ENCODE measurements around the gene IP6K2. TPM values are rescaled to one million over a fixed set of nuclear protein-coding genes. Genes with fewer than 3 reads are reported as not detected.

IP6K2 gene
- total and polyA plus RNA-seq, 2 donors from 2014 or later, result 69.4 to 112 TPM

GRCh38 chr3:48685603-48686511 lies 31.2 kb downstream of the IP6K2 start, which contains the start of gene NCKIPSD:
NCKIPSD (minus strand) TSS chr3:48685915; CDS start chr3:48685807, 108 bp downstream.
- intact Hi-C loops (cut with DNase I), result no loop called here
- H3K27ac ChIP-seq (ENCODE audit: low read depth in 2 of 2, low read length in 2 of 2), result peak within 1 kb of the TSS; percentile 87 to 88
- no peak for FAIRE-seq

GRCh38 chr3:48685293-48685602 lies 31.8 kb downstream of the IP6K2 start:
- DNase-seq (no peak), FAIRE-seq (no peak)
- no peak for TF ChIP-seq CTCF (IDR thresholded peaks at IDR 0.05; ENCODE audit: borderline replicate concordance, extremely low read depth, insufficient read depth)
- Histone ChIP-seq H3K4me1 (ENCODE audit: control insufficient read depth in 2 of 3, insufficient read depth in 2 of 3, low read depth in 1 of 3, low read length in 3 of 3) (peaks cover 0 to 23% (median 13%) of the 10 kb centered on the region in 3 donors), H3K36me3 (ENCODE audit: control insufficient read depth in 2 of 3, insufficient read depth in 3 of 3, low read length in 3 of 3) (peaks cover 14 to 39% (median 34%) of the 10 kb centered on the region in 3 donors), H3K4me3 (ENCODE audit: low read length in 3 of 3) (peak overlapping the region; percentile 76 to 86 (median 77)), H3K9me3 (ENCODE audit: control insufficient read depth in 2 of 3, insufficient read depth in 1 of 3, low read length in 3 of 3) (no peaks in the 10 kb centered on the region), H3K27me3 (ENCODE audit: control insufficient read depth, insufficient read depth, low read length) (no peaks in the 10 kb centered on the region), H3K9ac (ENCODE audit: low read length in 3 of 3) (peak overlapping the region; percentile 54 to 88 (median 80)), H3K27ac (ENCODE audit: low read depth in 2 of 2, low read length in 2 of 2) (peak overlapping the region; percentile 87 to 88)
- intact Hi-C loops (cut with DNase I), result no loop called here

More at GRCh38 chr3:48685603-48686511, 31.2 kb downstream of the IP6K2 start, which contains the start of gene NCKIPSD:
- Histone ChIP-seq H3K9me3 (ENCODE audit: control insufficient read depth in 2 of 3, insufficient read depth in 1 of 3, low read length in 3 of 3) (no peaks in the 10 kb centered on the region), H3K36me3 (ENCODE audit: control insufficient read depth in 2 of 3, insufficient read depth in 3 of 3, low read length in 3 of 3) (peaks cover 14 to 34% (median 31%) of the 10 kb centered on the region in 3 donors), H3K27me3 (ENCODE audit: control insufficient read depth, insufficient read depth, low read length) (no peaks in the 10 kb centered on the region), H3K9ac (ENCODE audit: low read length in 3 of 3) (peak within 1 kb of the TSS; percentile 54 to 88 (median 80)), H3K4me3 (ENCODE audit: low read length in 3 of 3) (peak within 1 kb of the TSS; percentile 76 to 86 (median 77)), H3K4me1 (ENCODE audit: control insufficient read depth in 2 of 3, insufficient read depth in 2 of 3, low read depth in 1 of 3, low read length in 3 of 3) (peaks cover 0 to 23% (median 13%) of the 10 kb centered on the region in 3 donors)
- peak; percentile 82 for TF ChIP-seq CTCF (IDR thresholded peaks at IDR 0.05; ENCODE audit: borderline replicate concordance, extremely low read depth, insufficient read depth)
- DNase-seq, result peak; percentile 90 to 96 (median 93)

GRCh38 chr3:48684480-48685143 lies 32.4 kb downstream of the IP6K2 start:
- DNase-seq (peak in 2 of 5 donors; percentile 29 to 86), FAIRE-seq (no peak)
- intact Hi-C loops (cut with DNase I), result no loop called here
- TF ChIP-seq CTCF (IDR thresholded peaks at IDR 0.05; ENCODE audit: borderline replicate concordance, extremely low read depth, insufficient read depth), result no peak
- peak overlapping the region; percentile 31 to 86 (median 56) for H3K4me3 ChIP-seq (ENCODE audit: low read length in 3 of 3)
- H3K27ac ChIP-seq (ENCODE audit: low read depth in 2 of 2, low read length in 2 of 2), result peak overlapping the region; percentile 36 to 57
- H3K27me3 ChIP-seq (ENCODE audit: control insufficient read depth, insufficient read depth, low read length), result no peaks in the 10 kb centered on the region
- H3K4me1 ChIP-seq (ENCODE audit: control insufficient read depth in 2 of 3, insufficient read depth in 2 of 3, low read depth in 1 of 3, low read length in 3 of 3), result peaks cover 0 to 23% (median 13%) of the 10 kb centered on the region in 3 donors
- H3K9ac ChIP-seq (ENCODE audit: low read length in 3 of 3), result peak overlapping the region in 2 of 3 donors; percentile 39 to 53
- H3K36me3 ChIP-seq (ENCODE audit: control insufficient read depth in 2 of 3, insufficient read depth in 3 of 3, low read length in 3 of 3), result peaks cover 13 to 36% (median 35%) of the 10 kb centered on the region in 3 donors
- H3K9me3 ChIP-seq (ENCODE audit: control insufficient read depth in 2 of 3, insufficient read depth in 1 of 3, low read length in 3 of 3), result no peaks in the 10 kb centered on the region

Measured in kidney (tissue), 14 donors.